GM21423 (cell line): ENCODE results near the gene SSU72.
"Not testable (repeated sequence)": the region's sequence is repeated elsewhere in the genome, so short reads cannot be mapped to it uniquely, and the experiment has no call there.

ENCODE experiments used
- ATAC-seq: cut with Tn5 transposase; IDR thresholded peaks from one replicate; pipeline ENCODE4 v1.9.1; 2021; ENCODE audit warnings: mild to moderate bottlenecking, moderate library complexity; ENCODE audit not compliant: unreplicated experiment

SSU72 gene

DNA sequence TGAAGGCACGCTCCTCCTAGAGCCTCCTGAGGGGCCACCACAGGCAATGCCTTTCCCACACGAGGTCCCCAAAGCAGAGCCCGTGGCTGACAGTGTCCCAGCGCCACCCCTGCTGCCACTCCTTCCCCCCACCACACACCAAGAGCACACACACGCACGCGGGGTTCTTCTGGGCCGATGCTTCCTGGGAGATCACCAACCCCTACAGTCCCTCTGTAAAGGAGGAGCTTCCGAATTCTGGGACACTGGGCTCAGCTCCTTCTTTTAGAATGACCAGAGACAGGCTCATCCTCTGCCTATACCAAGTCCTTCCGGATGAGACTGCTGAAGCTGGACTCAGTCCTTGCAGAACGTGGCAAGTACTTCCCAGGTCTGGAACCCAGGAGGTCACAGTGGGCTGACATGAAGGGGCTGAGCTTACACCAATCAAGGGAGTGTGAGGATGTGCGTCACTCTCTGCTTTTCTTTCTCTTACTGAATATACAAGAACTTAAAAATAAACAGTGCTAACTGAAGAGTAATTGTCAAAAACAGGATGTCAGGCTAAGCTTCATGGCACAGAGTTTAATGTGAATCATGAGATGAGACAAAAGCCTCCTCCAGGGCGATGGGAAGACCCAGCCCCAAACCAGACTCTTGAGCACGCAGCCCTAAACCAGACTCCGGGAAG is 12.7 kb downstream of the SSU72 start:
- no peak for ATAC-seq

DNA sequence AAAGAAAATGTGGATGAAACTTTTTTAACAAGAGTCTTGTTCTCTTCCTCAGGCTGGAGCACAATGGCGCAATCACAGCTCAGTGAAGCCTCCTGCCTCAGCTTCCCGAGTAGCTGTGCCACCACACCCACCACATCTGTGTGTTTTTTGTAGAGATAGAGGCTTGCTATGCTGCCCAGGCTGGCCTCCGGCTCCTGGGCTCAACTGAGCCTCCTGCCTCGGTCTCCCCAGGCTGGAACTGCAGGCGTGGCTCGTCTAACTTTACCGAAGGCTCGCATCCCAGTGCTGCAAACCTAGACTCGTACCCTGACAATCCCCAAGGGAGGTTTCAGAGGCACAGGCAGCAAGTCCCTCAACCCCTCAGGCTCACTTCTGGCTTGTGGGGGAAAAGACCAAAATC is 14.5 kb downstream of the SSU72 start:
- no peak for ATAC-seq

DNA sequence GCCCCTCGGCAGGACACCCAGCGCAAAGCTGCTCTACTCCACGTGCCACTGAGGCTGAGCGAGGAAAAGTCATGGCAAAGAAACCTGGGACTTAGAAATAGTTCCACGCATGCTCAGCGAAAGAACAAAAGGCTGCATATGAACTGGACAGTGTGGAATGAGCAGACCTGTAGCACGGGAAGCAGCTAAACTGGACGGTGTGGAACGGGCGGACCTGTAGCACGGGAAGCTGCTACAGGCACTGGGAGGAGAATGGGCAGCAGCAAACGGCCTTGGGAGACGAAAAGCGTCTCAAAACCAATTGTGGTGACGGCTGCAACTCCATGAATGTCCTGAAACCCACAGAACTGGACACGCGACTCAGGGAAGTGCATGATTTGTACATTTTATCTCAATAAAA is 15.6 kb downstream of the SSU72 start:
- ATAC-seq, result no peak

DNA sequence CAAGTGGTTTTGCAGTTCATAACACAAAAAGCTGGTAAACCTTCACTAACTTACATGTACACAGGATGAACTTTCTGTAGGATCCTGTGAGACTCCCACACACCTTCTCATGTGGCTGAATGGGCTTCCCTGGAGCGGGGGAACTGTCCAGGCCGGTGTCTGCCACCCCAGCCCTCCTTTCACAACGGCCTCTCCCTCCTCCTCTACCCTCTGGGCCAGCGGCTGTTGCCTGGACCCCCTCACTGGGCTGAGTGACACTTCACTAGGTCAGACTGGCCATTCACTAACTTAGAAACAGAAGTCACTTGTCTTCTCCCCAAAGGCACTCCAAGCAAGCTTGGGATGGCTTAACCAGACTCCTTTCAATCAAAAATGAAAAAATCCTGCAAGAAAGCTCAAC is 16.1 kb downstream of the SSU72 start:
- ATAC-seq, result no peak

DNA sequence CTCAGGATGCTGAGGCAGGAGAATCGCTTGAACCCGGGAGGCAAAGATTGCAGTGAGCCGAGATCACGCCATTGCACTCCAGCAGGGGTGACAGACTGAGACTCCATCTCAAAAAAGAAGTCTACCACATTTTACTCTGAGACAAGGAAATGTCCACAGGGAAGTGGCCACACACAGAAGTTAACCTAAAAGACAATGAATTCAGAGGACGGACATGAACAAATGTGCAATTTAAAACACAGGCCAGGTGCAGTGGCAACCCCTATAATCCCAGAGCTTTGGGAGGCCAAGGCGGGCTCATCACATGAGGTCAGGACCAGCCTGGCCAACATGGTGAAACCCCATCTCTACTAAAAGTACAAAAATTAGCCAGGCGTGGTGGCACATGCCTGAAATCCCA is 17.0 kb downstream of the SSU72 start:
- not testable (repeated sequence) for ATAC-seq

DNA sequence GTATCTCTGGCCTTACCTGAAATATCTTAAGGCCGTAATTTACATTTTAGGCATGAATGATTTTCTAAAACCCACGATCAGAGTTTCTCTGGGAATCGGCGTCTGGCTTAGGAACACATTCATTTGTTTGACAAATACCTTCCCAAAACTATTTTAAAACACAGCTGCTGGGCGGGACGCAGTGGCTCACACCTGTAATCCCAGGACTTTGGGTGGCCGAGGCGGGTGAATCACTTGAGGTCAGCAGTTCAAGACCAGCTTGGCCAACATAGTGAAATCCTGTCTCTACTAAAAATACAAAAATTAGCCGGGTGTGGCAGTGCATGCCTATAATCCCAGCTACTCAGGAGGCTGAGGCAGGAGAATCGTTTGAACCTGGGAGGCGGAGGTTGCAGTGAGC is 17.7 kb downstream of the SSU72 start:
- ATAC-seq, result not testable (repeated sequence)

DNA sequence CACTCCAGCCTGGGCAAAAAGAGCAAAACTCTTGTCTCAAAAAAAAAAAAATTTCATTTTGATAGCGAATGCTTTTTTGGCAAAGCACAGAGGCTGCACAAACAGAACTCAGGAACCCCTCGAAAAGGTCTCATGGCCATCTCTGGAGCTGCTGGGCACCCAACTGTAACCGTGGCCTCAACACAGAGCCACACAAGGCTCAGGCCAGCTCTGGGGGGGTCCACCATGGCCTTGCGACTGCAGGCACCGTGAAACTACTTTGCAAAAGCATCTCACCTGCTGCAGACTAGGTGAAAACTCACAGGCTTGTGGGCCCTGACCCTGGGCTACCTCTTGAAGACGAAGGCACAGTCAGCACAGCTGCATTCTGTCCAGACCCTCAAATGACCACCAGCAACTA is 18.2 kb downstream of the SSU72 start:
- ATAC-seq, result no peak

DNA sequence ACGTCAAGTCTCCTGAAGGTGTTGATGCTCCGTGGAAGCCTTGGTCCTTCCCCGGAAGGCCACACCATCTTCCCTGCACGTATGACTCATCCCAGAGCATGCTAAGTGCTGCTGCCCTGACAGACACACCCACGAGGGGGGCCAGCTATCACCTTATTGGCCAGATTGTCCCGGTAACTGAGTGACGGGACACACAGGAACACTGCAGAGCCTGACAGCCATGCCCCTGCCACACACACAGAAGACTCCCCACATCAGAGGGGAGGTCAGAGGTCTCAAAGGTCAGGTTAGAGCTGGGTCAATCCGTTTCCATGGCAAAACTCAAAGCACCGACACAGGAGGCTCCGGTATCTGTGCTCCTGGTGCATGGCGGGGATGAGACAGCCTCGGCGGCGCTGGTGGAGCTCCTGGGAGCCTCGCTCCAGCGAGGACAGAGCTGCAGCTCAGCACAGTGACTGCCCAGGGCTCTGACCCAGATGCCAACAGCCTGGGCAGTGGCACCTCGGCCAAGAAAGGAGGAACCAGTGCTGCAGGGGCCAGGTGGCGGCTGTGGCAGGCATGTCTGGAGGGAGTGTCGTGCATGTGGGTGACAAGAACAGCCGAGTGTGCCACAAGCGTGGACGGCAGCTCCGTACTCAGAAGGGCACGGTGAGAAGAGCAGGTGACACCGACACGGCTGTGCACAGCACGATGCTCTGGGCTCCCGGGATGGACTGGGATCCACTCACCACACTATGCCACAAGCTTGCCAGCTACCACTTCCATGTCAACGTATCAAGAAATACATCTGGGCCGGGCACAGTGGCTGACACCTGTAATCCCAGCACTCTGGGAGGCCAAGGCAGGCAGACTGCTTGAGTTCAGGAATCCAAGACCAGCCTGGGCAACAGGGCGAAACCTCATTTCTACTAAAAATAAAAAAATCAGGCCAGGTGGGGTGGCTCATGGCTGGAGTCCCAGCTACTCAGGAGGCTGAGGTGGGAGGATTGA is 19.4 kb downstream of the SSU72 start:
- no peak for ATAC-seq

DNA sequence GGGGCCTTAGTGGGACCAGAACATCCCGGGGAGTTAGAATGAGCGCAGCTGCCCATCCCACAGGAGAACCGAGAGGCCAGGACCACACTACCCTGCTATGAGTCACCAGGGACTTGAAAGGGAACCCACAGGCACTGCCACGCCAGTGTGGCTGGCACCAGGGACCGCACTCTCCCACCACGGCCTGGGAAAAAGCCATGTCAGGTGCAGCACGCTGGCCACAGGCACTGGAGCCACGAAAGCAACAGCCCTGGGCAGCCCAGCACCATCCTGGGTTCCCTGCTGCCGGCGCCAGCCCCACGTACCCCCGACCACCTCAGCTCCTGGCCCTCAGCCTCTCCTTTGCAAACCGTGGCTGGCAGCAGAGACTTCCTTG is 20.1 kb downstream of the SSU72 start:
- ATAC-seq, result no peak

DNA sequence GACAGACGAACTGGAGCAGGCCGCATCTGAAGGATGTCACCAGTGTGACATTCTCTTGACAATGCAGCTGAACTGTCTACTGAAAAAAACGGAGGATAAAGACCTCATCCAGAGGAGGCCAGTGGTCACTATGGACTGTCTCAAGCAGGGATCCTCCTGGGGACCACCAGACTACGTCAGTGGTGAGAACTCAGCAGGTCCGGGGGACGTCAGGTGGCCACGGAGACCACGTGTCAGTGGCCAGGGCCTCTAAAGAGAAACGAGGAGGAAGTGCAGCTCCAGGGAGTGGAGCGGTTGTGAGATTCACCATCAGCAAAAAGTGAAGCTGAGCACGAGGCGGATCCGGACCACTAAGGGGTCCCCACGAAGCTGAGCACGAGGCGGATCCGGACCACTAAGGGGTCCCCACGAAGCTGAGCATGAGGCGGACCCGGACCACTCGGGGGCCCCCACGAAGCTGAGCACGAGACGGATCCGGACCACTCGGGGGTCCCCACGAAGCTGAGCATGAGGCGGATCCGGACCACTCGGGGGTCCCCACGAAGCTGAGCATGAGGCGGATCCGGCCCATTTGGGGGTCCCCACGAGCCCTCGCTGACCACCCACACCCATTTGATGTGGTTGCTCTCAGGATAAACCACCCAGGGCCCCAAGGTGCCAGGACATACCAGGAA is 20.7 kb downstream of the SSU72 start:
- ATAC-seq, result no peak

DNA sequence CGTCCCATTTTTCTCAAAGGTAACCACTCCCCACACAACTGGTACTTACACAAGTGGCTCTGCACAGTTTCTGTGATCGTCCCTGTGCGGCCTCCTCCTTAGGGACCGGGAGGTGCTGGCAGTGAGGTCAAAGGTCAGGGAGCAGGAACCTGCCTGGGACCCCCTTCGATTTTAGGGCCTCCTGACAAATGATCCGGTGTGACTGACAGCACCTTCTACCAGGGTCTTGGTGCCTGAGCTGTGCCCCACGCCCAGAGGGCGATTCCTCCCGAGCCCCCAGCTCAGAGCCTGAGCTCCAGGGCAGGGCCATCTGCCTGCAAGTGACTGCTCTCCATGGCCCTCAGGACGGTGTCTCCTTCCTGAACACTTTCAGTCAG is 22.4 kb downstream of the SSU72 start:
- no peak for ATAC-seq

DNA sequence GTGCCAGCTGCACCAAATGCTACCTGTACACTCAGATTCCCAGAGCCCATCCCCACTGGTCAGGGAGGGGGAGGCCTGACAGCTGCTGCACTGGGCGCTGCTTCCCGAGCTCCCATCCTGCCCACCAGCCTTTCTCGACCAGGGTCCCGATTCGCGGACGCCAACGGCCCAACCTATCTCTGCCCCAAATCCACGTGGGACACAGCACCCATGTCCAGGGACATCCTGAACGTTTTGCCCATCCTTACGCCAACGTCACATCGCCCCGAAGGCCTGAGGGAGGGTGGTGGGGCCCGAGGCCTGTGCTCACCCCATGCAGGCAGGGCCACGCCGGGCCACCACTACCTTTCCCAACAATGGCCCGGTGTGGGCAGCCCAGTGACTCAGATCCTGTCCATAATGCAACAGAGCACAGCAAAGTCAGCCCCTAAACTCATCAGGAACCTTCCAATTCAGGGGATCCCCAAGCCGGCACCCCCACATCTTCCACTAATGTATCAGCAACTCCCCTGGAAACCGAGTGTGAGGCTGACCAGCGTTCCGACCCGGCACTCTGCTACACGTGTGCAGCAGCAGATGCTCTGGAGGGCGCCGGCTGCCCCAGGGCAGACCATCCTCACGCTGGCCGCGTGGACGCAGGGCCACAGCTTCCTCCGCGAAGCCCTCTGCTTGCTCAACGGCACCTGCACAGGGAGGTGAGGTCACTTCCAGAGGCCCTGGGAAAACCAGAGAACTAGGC is 23.0 kb downstream of the SSU72 start:
- no peak for ATAC-seq

DNA sequence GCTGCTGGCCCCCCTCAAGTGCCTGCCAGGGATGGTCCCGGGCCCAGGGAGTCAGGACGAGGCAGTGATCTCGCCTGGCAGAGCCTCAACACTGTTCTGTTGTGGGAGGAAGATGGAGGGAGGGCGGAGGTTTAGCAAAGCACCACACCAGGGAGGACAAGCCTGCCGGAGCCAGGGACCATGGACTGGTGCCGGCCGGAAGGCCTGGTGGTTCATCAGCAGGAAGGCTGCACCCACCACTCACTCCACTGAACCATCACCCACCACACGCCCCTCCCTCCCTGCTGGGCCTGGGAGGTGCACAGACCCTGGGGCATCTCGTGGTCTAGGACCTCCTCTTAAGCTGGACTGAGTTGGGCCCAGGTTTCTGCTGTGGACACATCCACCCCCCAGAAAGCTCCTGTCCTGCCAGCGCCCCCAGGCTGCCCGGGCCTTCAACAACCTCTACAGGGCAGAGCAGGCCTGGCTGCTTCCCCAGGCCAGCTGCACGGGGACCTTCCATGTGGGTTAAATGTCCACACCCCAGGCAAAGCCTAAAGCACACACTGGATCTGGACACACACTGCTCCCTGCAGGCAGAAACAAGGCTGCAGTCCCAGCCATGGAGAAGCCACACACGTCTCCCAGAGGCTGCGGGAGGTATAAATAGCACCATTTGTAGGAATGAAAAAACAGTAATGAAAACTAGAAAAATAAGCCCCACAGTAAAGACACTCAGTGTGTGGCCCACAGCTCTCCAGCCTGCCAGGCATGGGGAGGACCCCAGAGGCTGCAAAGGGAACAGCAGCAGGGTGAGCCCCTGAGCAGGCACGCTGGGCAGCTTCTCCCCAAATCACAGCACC is 23.9 kb downstream of the SSU72 start:
- no peak for ATAC-seq

DNA sequence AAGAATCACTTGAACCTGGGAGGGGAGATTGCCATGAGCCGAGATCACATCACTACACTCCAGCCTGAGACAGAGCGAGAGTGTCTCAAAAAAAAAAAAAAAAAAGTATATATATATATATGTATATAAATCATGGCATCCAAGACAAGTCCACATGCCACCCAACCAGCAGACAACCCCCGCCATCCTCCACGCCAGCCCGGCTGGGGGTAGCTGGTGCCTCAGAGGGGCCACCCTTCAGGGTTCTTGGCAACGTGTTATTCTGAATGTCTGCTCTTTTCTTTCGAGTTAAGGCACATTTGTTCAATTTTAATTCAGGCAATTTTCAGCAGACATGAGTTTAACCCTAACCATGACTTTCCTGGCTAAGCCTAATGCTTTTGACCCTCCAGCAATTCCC is 24.6 kb downstream of the SSU72 start:
- no peak for ATAC-seq

DNA sequence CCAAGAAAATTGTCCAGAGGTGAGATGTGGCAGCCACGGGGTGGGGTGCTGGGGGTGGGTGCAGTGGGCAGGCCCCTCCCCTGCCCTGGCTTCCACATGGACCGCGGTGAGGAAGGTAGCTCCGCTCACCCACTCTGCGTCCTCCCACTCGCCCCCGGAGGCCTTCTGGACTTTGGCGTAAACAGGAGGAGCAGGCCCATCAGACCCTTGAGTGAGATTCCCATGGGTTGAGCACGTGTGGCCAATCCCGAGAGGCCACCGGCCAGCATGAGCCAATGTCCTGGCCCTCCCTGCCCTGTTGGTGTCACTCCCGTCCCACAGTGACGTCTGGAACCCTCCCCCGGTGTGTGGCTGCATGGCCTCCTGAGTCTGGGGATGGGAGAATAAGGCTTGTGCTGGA is 26.1 kb downstream of the SSU72 start:
- ATAC-seq, result no peak

DNA sequence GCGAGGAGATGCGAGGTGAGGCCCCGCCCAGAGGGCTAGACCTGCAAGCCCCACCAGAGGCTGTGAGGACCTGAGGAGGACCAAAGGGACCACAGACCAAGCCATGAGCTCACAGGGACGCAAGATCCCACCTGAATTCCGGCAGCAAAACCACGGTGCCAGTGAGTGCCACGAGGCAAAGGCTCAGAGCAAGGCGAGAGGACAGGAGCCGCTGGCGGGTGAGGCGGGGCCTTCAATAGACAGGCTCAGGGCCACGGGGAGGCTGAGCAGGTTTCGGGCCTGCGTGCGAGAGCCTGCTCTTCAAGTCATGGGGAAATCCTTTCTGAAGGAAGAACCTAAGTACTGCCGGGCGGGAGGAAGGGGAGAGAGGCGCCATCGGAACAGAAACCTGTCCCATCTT is 27.2 kb downstream of the SSU72 start:
- no peak for ATAC-seq

DNA sequence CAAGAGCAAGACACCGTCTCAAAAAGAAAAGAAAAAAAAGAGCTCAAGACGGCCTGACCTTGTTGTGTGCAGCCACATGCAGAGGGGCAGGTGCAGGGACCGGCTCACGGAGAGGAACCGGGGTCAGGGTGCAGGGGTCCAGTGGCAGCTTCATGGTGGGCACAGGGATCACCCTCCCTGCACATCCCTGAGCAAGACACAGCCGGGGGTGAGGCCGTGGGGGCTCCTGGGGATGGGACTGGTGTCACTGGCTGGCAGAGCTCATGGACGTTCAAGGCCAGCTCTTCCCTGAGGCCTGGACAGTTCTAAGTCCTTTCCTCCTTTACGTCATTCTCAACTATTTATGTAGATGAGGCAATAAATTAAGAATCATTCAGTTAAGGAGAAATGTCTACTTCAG is 27.7 kb downstream of the SSU72 start:
- ATAC-seq, result no peak

DNA sequence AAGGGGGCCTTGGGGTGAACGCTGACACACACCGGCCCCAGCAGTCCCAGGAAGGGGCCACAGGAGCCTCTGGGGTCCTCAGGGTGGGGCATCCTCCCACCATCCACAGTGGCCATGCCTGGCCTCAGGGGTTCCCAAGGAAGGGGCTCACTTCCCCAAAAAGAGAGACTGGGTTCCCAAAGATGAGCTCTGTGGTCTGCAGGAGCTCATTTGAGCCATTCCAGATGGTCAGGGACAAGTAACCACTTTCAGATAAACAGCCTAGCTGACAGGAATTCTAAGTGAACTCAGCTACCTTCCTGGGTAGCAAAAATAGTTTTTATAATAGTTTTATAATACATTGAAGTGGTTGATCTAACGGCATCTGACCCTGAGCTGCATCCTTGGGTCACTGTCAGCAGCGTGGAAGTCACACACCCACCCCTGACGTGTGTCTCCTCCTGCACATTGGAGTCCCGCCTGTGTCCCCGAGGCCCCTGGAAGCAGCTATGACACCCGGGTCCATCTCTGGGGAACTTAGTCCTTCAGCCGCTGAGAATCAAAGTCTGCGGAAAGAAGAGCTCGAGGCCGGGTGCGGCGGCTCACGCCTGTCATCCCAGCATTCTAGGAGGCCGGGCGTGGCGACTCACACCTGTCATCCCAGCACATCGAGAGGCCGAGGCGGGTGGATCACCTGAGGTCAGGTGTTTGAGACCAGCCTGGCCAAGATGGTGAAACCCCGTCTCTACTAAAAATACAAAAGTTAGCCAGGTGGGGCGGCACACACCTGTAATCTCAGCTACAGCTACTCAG is 28.5 kb downstream of the SSU72 start:
- ATAC-seq, result no peak

DNA sequence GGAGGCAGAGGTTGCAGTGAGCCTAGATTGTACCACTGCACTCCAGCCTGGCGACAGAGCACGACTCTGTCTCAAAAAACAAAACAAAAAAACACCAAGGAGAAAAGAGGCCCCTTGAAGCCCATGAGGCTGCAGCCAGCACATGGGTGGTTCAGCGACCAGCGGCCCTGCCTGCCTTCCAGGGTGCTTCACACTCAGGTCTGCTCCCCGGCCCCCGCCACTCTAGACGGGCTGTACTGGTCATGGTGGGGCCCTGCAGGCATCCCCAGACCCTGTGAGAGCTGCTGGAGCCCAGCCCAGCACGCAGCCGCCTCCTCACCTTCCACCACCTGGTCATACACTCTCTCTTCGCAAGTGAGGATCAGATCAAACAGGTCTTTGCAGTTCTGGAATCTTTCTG is 30.1 kb downstream of the SSU72 start:
- ATAC-seq, result no peak
